Retinal pigment epithelial cell (primary cell): Measurements from ENCODE around the gene CGAS.
"Not testable (repeated sequence)": the region's sequence is repeated elsewhere in the genome, so short reads cannot be mapped to it uniquely, and the experiment has no call there.

ENCODE experiments used
- DNase-seq: peaks from one replicate; pipeline ENCODE4 v3.0.0-alpha.2; 2010; ENCODE audit warnings: low read depth
- H3K4me3 ChIP-seq: 2 replicates; pipeline ENCODE4 v1.5.1; 2011; ENCODE audit warnings: mild to moderate bottlenecking, low read length, control low read depth, moderate library complexity
- CTCF ChIP-seq: conservative IDR thresholded peaks from 2 replicates; pipeline ENCODE4 v1.5.1; 2011; ENCODE audit warnings: low read depth, low read length, control low read depth, inconsistent platforms

The CGAS gene

DNA sequence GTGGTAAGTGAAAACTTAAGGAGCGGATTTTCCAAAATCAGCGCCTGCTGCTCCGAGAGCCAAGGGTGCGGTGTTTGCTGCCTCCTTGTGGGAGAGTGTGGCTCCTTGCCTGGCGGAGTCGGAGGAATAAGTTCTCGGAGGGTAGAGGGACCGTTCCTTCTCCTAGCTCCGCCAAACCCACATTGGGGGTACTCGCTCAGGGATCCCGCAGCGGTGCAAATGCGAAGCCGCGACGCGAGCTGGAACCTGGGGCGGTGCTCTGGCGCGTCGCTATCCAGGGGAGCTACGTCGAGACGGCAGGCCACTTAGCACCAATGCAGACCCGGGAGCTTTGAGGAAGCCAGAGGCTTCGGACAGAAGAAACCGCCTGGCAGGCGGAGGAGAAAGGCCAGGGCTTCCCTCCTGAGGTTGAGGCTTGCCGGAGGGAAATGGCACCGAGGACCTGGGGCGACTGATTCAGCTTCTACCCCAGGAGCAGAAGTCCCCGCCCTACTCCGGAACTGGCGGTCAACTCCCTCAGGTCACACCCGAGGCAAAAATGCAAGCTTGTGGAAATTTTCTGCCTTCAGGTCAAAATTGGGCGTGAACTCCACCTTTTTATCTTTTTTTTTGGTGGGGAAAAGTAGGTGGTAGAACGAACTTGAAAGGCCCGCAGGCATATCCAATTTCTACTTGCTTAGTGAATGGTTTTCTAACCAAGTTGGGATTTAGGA lies 63.1 kb downstream of the CGAS start:
- DNase-seq = no peak
- peak; percentile 89 for TF ChIP-seq CTCF
- peak overlapping the region; percentile 67 for H3K4me3 ChIP-seq

DNA sequence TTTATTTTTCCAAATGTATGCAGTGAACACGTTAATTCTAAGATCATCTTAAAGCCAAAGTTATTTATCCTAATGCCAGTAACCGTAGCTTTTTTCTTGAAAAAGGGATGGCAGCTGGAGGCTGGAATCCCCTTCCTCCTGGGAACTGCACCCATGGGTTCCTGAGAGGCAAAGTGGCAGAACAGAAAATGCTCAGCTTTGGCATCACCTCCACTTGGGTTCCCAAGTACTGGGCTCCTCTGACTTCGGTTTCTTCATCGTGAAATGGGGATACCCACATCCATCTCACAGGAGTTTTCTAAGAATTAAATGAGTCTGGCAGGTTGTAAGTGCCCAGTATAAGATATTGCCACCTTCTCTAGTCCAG lies 63.7 kb downstream of the CGAS start:
- no peak for TF ChIP-seq CTCF
- H3K4me3 ChIP-seq = peak overlapping the region; percentile 67
- DNase-seq = no peak

- DNase-seq = no peak
- no peak for TF ChIP-seq CTCF
- no peak overlapping the region for H3K4me3 ChIP-seq
Observed at GRCh38 chr6:73382462-73383113, 69.5 kb downstream of the CGAS start.

DNA sequence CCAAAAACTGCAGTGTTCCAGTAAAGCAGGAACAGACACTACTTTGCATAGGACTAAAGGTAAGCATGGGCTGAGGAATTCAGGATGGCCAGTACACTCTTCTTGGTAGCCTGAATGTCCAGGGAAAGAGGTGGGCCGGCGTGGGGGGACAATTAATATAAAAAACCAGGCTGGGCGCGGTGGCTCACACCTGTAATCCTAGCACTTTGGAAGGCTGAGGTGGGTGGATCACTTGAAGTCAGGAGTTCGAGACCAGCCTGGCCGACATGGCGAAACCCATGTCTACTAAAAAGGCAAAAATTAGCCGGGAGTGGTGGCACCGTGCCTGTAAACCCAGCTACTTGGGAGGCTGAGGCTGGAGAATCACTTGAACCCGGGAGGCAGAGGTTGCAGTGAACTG lies 70.6 kb downstream of the CGAS start:
- DNase-seq, H3K4me3 ChIP-seq: not testable (repeated sequence)

DNA sequence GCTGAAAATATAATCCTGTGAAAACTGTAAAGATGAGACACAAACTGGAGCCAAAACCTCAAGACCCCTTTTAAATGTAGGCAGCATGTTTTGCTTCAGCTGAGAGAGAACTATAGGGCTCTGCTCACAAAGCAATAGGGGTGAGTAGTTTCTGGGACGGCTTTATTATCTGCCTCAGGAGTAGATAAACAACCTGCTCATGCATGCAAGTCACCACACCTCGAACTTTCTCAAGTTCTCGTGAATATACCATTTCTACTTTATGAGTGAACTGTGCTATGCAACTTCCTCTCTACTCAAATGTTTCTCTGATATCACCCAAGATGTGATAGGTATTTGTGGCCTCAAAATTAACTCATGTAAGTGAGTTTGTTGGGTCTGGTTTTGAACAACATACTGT lies 74.9 kb downstream of the CGAS start:
- no peak for TF ChIP-seq CTCF
- no peak for DNase-seq
- H3K4me3 ChIP-seq = no peak overlapping the region

- no peak overlapping the region for H3K4me3 ChIP-seq
- TF ChIP-seq CTCF = no peak
- DNase-seq = no peak
Observed at GRCh38 chr6:73375216-73375615, 76.9 kb downstream of the CGAS start.
